ENCODE data around the gene ZNF500.

The ZNF500 gene

DNA sequence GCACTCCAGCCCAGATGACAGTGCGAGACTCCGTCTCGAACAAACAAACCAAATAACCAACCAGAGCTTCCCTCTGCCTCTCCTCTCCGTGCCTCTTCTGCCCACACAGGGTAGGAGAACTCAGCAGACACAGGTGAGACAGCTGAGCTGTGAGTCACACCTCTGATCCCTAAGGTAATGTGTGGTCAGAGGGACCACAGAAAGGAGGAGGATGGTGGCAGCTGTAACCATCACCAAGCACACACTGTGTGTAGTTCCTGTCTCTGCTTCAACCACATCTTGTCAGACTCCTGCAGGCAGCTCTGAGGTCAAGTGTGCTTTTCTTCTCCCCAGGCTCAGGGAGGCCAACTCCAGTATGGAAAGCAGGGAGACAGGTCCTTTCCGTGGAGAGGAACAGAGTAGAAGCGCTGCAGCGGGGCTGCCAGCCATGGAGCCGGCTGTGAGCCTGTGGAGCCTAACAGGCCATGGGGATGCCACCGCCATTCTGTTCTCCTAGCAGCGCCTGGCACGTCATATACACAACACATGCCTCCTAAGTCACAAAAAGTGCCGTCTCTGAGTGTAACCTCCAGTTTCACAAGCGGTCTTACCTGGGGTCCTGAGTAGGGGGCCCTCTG is 66.5 kb downstream of the ZNF500 start:
- Histone ChIP-seq H3K36me3 (ENCODE audit: control insufficient read depth, insufficient read depth, low read length) (peaks cover 93% of the 10 kb centered on the region), H3K4me3 (ENCODE audit: low read depth, low read length) (no peak overlapping the region)

DNA sequence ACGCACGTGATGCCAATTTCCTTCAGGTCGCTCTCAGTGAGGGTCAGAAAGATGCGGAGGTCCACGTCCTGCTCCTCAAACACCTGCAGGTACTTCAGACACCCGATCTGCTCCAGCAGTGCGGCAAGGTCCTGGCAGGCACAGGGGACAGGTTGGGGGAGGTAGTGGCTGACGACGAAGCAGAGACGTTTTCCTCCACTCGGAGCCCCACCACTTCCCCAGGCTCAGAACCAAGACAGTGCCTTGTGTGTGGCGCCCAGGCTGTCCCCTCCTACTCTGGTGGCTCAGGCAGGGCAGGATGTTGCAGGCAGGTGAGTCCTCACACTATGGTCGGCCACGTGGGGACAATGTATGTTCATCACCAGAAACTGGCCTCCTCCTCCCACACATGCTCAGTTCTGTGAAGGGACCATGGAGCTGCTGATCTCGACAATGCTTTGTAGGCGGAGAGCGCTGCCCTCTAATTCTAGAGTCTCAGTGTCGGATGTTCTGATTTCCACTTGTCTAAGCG is 67.9 kb downstream of the ZNF500 start:
- Histone ChIP-seq H3K27ac (ENCODE audit: low read depth, low read length) (no peak overlapping the region), H3K4me1 (ENCODE audit: control insufficient read depth, insufficient read depth, low read length) (no peaks in the 10 kb centered on the region), H3K36me3 (ENCODE audit: control insufficient read depth, insufficient read depth, low read length) (peaks cover 87% of the 10 kb centered on the region), H3K9me3 (ENCODE audit: control insufficient read depth, insufficient read depth, low read length) (no peaks in the 10 kb centered on the region), H3K4me3 (ENCODE audit: low read depth, low read length) (no peak overlapping the region), H3K9ac (ENCODE audit: low read depth, low read length) (no peak overlapping the region), H3K27me3 (ENCODE audit: control insufficient read depth, insufficient read depth, low read length) (no peaks in the 10 kb centered on the region)

More for the DNA sequence above, 66.5 kb downstream of the ZNF500 start:
- Histone ChIP-seq H3K9ac (ENCODE audit: low read depth, low read length) (no peak overlapping the region), H3K27ac (ENCODE audit: low read depth, low read length) (no peak overlapping the region), H3K4me1 (ENCODE audit: control insufficient read depth, insufficient read depth, low read length) (no peaks in the 10 kb centered on the region), H3K27me3 (ENCODE audit: control insufficient read depth, insufficient read depth, low read length) (no peaks in the 10 kb centered on the region), H3K9me3 (ENCODE audit: control insufficient read depth, insufficient read depth, low read length) (no peaks in the 10 kb centered on the region)

DNA sequence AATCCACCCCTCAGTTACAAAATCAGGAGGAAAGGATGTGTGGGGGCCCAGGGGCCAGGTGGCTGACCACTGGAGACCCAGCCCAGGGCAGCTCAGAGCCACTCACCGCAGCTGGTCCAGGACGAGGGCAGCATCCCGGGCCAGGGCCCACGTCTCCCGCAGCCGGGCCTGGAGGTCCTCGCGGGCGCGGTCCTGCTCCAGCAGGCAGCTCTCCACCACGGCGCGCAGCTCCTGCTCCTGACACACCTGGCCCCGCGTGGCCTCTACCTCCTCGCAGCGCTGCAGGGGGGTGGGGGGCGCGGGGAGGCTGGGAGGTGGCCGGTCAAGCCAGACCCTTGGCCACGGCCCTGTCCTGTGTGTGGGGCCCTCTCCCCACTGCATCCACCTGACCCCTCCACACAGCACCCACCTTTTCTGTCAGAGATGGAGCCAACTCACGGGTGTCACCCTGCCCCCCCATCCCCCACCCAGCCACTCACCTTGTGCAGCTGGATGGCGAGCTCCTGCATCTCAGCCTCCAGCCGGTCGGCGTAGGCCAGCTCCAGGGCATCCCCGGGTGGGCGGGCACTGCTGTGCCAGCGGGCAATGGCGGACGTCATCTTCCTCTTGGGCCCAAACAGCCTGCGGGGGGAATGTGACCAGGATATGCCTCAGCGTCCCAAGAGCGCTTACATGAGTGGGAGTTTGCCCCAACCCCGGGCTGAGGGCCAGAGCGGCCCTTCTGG is 68.5 kb downstream of the ZNF500 start:
- no peaks in the 10 kb centered on the region for H3K9me3 ChIP-seq (ENCODE audit: control insufficient read depth, insufficient read depth, low read length)
- H3K9ac ChIP-seq (ENCODE audit: low read depth, low read length), result no peak overlapping the region
- no peak overlapping the region for H3K4me3 ChIP-seq (ENCODE audit: low read depth, low read length)
- H3K4me1 ChIP-seq (ENCODE audit: control insufficient read depth, insufficient read depth, low read length), result no peaks in the 10 kb centered on the region
- H3K27me3 ChIP-seq (ENCODE audit: control insufficient read depth, insufficient read depth, low read length), result no peaks in the 10 kb centered on the region
- H3K36me3 ChIP-seq (ENCODE audit: control insufficient read depth, insufficient read depth, low read length), result peaks cover 82% of the 10 kb centered on the region
- H3K27ac ChIP-seq (ENCODE audit: low read depth, low read length), result no peak overlapping the region

All from HUES48 (cell line).